ENCODE data around the gene ECT2. TPM values are rescaled to one million over a fixed set of nuclear protein-coding genes. Genes with fewer than 3 reads are reported as not detected.

ECT2 gene
- 10 to 100 TPM; 48.5 to 78.6 TPM for total RNA-seq

GRCh38 chr3:172750368-172751174 lies at the start of gene ECT2:
TSS of gene ECT2 (plus strand) at chr3:172750726. CDS start at chr3:172754531, 3,805 bp downstream.

GRCh38 chr3:172710664-172711453 lies 39.7 kb upstream of the ECT2 start, which contains the start of gene NCEH1:
TSS of gene NCEH1 (minus strand) at chr3:172711067. CDS start at chr3:172710984, 83 bp downstream.

Small RNA genes lying within 50 kb of the gene (small RNA-seq; reads per million reads assigned to genes)
- 0 reads per million in 2 donors for gene AC108667.1
- gene RF00139, result 0.04 to 0.06 reads per million in 2 donors
- gene RNU4-4P, result 0.17 to 0.23 reads per million in 2 donors
- 0 reads per million in 2 donors for gene RNU6-547P

Other genes starting within 250 kb of the ECT2 start
- 1 to 10 TPM; 1.0 to 6.7 TPM for gene TNFSF10, start 227.3 kb upstream of the ECT2 start, total RNA-seq
- gene NCEH1, start 39.7 kb upstream of the ECT2 start, total RNA-seq, result 1 to 10 TPM; 4.1 to 5.7 TPM

All from melanocyte of skin (primary cell).